Endothelial cell of hepatic sinusoid (primary cell): ENCODE results near the gene LDHA.

ENCODE experiments used
- in situ Hi-C: cut with HindIII; loops from 2 replicates; pipeline ENCODE4 v1.10.0; 2017; ENCODE audit warnings: low sequenced_read_pairs

Gene LDHA

DNA sequence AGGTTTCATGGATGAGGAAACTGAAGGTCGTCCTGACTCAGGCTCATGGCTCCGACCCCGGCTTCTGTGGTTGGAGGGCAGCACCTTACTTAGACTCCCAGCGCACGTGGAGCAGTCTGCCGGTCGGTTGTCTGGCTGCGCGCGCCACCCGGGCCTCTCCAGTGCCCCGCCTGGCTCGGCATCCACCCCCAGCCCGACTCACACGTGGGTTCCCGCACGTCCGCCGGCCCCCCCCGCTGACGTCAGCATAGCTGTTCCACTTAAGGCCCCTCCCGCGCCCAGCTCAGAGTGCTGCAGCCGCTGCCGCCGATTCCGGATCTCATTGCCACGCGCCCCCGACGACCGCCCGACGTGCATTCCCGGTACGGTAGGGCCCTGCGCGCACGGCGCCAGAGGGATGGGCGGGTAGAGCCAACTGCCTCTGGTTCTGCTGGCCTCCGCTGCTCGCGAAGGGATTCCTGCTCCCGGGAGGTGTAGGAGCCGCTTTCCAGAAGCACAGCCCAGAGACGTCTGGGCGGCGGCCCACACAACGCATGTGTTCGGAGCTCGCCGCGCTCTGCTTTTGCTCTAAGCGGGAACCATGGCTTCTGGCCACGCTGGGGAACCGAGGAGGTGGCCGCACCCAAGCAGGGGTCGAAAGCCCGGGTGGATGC lies at the start of gene LDHA:
TSS of gene LDHA (plus strand) at position 289 of the 653 bp plus-strand sequence. CDS start 2,280 bp downstream, outside the sequence.
- in situ Hi-C loops = no loop called here

DNA sequence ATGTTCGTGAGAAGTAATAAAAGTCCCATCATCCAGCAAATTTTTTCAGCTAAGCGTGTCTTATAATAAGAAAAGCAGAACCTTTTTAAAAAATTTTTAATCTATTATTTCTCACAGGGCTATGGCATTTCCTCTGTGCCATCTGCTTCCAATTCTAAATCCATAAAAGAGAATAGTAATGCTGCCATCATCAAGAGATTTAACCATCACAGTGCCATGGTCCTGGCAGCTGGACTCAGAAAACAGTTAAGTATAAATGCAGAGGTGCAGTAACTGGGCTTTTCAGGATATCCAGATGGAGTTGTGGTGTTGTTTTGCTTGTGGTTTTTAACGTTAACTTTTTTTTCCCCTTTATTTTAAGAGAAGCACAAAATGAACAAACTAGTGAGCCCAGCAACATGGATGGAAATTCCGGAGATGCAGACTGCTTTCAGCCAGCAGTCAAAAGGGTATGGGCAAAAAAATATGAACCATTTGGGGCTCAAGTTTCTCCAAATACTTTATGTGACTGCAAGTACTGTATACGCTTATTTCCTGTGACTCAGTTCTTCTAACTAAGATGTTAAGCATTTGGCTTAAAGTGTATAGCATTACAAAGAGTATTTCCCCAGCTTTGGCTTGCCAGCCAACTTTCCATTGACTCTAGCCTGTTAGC lies 46.8 kb upstream of the LDHA start:
- in situ Hi-C loops = no loop called here

DNA sequence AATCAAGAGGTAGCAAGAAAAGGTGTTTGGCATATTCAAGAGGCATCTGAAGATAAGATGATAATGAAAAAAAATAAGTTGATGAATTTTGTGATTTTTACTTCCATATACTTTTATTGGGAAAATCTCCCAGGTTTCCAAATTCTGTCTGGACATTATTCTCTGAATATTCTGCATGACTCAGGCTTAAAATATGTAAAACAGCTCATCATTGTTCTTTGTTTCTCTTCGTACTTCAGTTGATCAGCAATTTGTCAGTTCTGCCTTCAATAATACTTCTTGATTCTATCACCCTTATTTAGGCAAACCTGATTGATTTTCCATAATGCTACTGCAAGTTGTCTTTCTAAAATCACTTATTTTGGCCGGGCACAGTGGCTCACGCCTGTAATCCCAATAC lies 41.8 kb upstream of the LDHA start:
- in situ Hi-C loops = no loop called here

DNA sequence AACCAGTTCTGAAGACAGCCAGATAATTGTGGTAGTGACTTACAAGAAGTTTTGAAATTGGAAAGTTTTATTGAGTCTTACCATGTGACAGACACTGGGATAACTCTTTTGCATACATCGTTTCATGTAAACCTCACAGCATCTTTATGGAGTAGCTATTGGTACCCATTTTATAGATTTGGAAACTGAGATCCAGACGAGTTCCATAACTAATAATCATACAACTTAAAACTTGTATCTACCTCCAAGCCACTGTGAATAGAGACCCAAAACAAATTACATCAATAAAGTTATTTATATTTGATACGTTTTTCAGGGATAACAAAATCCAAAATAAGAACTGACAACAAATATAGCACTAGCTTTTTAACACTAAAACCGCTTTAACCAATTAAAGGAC lies 35.7 kb upstream of the LDHA start:
- in situ Hi-C loops = no loop called here

DNA sequence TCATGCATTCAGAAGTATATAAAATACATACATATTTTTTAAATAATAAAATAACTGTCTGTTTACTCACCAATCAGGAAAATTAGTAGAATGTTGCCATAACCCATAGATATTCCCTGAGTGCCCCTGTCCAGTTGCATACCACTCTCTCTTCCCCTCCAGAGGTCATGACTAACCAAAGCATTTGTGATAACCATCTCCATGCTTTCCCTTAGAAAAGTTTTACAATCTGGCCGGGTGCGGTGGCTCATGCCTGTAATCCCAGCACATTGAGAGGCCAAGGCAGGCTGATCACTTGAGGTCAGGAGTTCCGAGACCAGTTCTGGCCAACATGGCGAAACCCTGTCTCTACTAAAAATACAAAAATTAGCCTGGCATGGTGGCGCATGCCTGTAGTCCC lies 33.2 kb upstream of the LDHA start:
- in situ Hi-C loops = no loop called here

GRCh38 chr11:18364495-18365073 lies 29.8 kb upstream of the LDHA start:
- in situ Hi-C loops = no loop called here

- in situ Hi-C loops = no loop called here
These were observed 28.6 kb upstream of the LDHA start for GRCh38 chr11:18365741-18366140.

GRCh38 chr11:18366286-18366685 lies 28.1 kb upstream of the LDHA start:
- in situ Hi-C loops = no loop called here

GRCh38 chr11:18367431-18367830 lies 26.9 kb upstream of the LDHA start:
- in situ Hi-C loops = no loop called here

- in situ Hi-C loops = no loop called here
These were observed 26.1 kb upstream of the LDHA start for GRCh38 chr11:18368221-18368620.

DNA sequence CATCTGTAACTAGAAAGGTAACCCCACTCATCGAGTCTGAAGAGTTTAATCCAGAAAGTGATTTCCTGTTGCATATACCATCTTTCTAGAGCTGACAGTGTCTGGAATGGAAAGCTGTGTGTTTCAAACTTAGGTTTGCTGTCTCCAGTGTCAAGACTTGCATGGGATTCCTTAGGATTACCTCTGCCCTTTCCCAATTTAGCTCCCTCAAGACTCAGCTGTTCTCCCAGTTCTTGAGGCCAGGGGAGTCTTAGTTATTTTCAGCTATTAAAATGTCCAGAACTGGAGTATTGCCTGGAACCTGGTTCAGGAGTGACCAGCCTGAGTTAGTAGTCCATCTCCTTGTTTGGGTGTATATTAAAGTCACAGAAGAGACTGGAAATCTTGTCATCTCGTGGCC lies 25.0 kb upstream of the LDHA start:
- in situ Hi-C loops = no loop called here

DNA sequence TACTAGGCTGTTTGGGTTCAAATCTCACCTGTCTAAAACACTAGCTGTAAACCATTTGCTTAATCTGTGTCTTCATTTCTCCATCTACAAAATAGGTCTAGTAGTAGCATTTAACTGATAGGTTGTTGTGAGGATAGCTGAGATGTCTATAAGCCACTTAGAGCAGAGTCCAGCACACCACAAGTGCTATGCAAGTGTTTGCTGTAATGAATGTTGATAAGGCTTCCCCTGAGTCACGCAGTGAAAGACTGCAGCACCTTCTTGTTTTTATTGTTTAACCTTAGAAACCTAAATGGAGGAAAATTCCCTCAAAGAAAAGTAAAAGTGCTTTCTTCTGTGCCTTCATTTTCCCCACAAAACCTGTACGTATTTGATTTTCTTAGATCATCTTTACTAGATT lies 23.1 kb upstream of the LDHA start:
- in situ Hi-C loops = no loop called here

DNA sequence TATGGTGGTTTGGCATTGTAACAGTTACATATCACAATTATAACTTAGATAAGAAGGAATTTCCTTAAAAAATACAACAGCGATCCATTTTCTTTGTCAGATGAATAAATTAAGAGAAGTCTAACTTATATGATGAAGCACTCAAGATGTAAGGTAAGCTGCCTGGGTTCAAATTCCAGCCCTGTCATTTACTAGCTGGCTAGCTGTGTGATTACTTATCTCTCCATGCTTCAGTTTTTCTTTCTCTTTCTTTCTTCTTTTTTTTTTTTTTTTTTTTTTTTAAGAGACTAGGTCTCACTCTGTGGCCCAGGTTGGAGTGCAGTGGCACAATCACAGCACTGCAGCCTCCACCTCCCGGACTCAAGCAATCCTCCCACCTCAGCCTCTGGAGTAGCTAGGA lies 22.2 kb upstream of the LDHA start:
- in situ Hi-C loops = no loop called here

DNA sequence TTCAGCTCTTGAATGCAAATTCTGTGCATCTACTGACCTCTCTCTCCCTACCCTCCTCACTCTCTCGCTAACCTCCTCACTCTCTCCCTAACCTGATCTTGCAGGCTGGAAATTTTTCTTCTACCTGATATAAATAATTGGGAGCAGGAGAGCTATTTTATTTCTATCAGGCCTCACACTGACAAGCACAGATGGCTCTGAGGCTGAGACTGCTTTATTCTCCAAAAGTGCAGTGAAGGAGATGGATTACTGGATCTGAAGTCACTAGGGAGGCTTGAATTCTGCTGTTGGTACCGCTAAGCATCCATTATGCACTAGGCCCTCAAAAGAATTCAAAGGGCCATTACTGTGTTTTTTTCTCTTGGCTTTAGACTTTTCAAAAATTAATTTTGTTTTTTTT lies 19.4 kb upstream of the LDHA start:
- in situ Hi-C loops = no loop called here

- in situ Hi-C loops = no loop called here
These were observed 18.4 kb upstream of the LDHA start for GRCh38 chr11:18375941-18376340.

- in situ Hi-C loops = no loop called here
These were observed 15.2 kb upstream of the LDHA start for GRCh38 chr11:18379201-18379600.

GRCh38 chr11:18383388-18384156 lies 10.8 kb upstream of the LDHA start:
- in situ Hi-C loops = no loop called here

DNA sequence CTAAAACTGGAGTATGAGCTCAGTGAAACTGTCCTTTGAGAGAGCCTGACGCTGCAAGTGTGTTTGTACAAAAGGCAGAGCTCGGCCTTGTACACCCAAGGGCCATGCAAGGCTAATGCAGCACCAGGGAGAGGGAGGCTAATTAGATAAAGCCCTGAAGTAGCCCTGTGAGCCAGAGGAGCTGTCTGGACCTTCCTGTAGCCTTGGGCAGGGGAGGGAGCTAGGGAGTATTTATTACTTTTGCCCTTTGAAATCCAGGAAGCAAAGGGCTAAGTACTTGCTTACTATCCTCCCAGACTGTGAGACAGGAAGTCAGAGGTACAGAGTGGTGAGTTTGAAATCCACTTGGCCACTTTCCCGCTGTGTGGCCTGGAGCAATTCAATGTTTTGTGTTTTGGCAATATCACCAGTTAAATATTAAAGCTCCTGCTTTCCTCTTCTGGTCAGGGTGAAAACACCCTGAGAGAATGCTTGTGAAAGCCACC lies 10.2 kb upstream of the LDHA start:
- in situ Hi-C loops = no loop called here

DNA sequence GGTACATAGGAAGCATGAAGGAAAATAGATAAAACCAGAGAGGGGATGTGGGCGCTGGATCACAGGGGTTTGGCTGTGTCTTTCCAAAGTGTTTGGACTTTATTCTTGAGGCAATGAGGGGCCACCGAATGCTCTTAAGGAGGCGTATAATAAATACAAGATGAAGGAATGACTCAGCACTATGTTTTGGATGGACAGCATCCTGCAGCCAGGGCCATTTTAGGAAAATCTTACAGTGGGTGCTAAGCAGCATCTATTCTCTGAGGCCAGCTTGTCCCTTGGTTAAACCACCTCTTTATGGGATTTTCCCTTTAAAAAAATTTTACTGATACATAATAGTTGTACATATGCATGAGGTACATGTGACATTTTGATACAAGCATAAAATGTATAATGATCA lies 4.3 kb upstream of the LDHA start:
- in situ Hi-C loops = no loop called here

DNA sequence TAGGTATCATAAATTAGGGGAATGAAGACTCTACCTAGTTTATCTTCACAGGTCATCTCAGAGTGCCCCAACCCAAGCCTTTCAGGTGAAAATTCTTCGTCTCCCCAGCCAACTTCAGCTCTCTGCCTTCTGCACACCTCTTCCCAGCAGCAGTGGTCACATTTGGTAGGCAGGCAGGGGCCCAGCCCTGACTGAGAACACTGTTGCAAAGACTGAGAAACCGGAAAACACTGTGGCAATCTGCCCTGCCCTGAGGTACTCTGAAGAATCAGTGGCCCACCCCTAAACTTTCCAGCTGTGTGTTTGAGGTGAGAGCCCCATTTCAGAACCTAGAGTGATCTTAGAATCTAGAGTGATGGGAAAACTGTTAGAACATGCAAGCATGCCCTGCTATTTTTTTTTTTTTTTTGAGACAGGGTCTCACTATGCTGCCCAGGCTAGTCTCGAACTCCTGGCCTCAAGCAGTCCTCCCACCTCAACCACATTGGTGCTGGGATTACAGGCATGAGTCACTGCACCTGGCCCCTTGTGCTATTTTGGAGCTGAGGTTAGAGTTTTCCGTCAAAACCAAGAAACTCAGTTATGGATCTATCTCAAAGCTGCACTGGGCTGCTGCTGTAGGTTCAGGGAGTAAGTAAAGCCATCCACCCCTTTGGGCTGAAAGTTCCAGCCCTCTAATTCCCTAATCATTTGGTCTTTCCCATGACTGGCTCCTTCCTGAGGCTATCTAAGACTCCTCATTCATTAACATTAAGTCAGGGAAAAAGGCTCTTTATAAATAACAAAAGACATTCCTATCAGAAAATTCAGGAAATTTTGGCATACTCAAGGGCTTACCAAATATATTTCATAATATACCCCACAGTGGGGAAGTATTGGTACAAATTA lies 1.7 kb upstream of the LDHA start:
- in situ Hi-C loops = no loop called here
